ENCODE data around the gene E2F4. TPM values are rescaled to one million over a fixed set of nuclear protein-coding genes. Genes with fewer than 3 reads are reported as not detected.

E2F4 gene
- total RNA-seq, 1 donor from 2014 or later, result 113 TPM

GRCh38 chr16:67211674-67212073, 19.7 kb downstream of the E2F4 start:
- Mint-ChIP-seq H3K27ac (ENCODE audit: unreplicated experiment) (peak overlapping the region; percentile 16), H3K27me3 (ENCODE audit: unreplicated experiment) (peaks cover 31% of the 10 kb centered on the region), H3K9me3 (ENCODE audit: unreplicated experiment) (no peaks in the 10 kb centered on the region), H3K36me3 (ENCODE audit: low read depth, unreplicated experiment) (peaks cover 11% of the 10 kb centered on the region), H3K4me3 (ENCODE audit: unreplicated experiment) (peak overlapping the region; percentile 48), H3K4me1 (ENCODE audit: unreplicated experiment) (peaks cover 47% of the 10 kb centered on the region)
- TF ChIP-seq CTCF (IDR thresholded peaks at IDR 0.05; ENCODE audit: unreplicated experiment), result no peak
- DNase-seq (ENCODE audit: low spot score), result no peak

GRCh38 chr16:67212766-67213165, 20.8 kb downstream of the E2F4 start:
- Mint-ChIP-seq H3K27ac (ENCODE audit: unreplicated experiment) (peak overlapping the region; percentile 90), H3K9me3 (ENCODE audit: unreplicated experiment) (no peaks in the 10 kb centered on the region), H3K27me3 (ENCODE audit: unreplicated experiment) (peaks cover 35% of the 10 kb centered on the region), H3K36me3 (ENCODE audit: low read depth, unreplicated experiment) (peaks cover 21% of the 10 kb centered on the region), H3K4me3 (ENCODE audit: unreplicated experiment) (peak overlapping the region; percentile 42), H3K4me1 (ENCODE audit: unreplicated experiment) (peaks cover 58% of the 10 kb centered on the region)
- DNase-seq (ENCODE audit: low spot score), result no peak
- TF ChIP-seq CTCF (IDR thresholded peaks at IDR 0.05; ENCODE audit: unreplicated experiment), result no peak

GRCh38 chr16:67213197-67214019, 21.5 kb downstream of the E2F4 start:
- peaks cover 60% of the 10 kb centered on the region for H3K4me1 Mint-ChIP-seq (ENCODE audit: unreplicated experiment)
- peaks cover 37% of the 10 kb centered on the region for H3K27me3 Mint-ChIP-seq (ENCODE audit: unreplicated experiment)
- DNase-seq (ENCODE audit: low spot score), result no peak
- H3K27ac Mint-ChIP-seq (ENCODE audit: unreplicated experiment), result peak overlapping the region; percentile 90
- no peak for TF ChIP-seq CTCF (IDR thresholded peaks at IDR 0.05; ENCODE audit: unreplicated experiment)
- H3K9me3 Mint-ChIP-seq (ENCODE audit: unreplicated experiment), result no peaks in the 10 kb centered on the region
- peaks cover 22% of the 10 kb centered on the region for H3K36me3 Mint-ChIP-seq (ENCODE audit: low read depth, unreplicated experiment)
- H3K4me3 Mint-ChIP-seq (ENCODE audit: unreplicated experiment), result peak overlapping the region; percentile 42

- peaks cover 67% of the 10 kb centered on the region for H3K4me1 Mint-ChIP-seq (ENCODE audit: unreplicated experiment)
- peak overlapping the region; percentile 62 for H3K4me3 Mint-ChIP-seq (ENCODE audit: unreplicated experiment)
- H3K27ac Mint-ChIP-seq (ENCODE audit: unreplicated experiment), result peak overlapping the region; percentile 99
- H3K9me3 Mint-ChIP-seq (ENCODE audit: unreplicated experiment), result no peaks in the 10 kb centered on the region
- peaks cover 35% of the 10 kb centered on the region for H3K27me3 Mint-ChIP-seq (ENCODE audit: unreplicated experiment)
- H3K36me3 Mint-ChIP-seq (ENCODE audit: low read depth, unreplicated experiment), result peaks cover 24% of the 10 kb centered on the region
- DNase-seq (ENCODE audit: low spot score), result no peak
- TF ChIP-seq CTCF (IDR thresholded peaks at IDR 0.05; ENCODE audit: unreplicated experiment), result no peak
Observed at GRCh38 chr16:67215706-67216105, 23.8 kb downstream of the E2F4 start.

Data from endothelial cell (in vitro differentiated cells).